HEK293T (cell line): ENCODE data around the gene GAB2.

Experiments
- CTCF ChIA-PET: fragments of 350-600 bp; formaldehyde crosslinking; extraction: SDS; loops from one replicate; lab custom pipeline; 2021; ENCODE audit warnings: antibody characterized with exemption, inconsistent platforms; lab: Yijun Ruan, JAX
- POLR2A ChIA-PET: fragments of 350-600 bp; formaldehyde crosslinking; extraction: SDS; loops from one replicate; lab custom pipeline; 2020; ENCODE audit warnings: antibody characterized with exemption, inconsistent platforms; lab: Yijun Ruan, JAX
- DNase-seq: peaks from one replicate; pipeline ENCODE4 v3.0.0; 2012; ENCODE audit warnings: mixed read lengths; ENCODE audit errors: extremely low spot score
- ARNT ChIP-seq: fragments of 450-650 bp; IDR thresholded peaks from 2 replicates; pipeline ENCODE4 v1.6.1; 2017; ENCODE audit warnings: mild to moderate bottlenecking
- BHLHE40 ChIP-seq: fragments of 450-650 bp; IDR thresholded peaks from 2 replicates; pipeline ENCODE4 v1.6.1; 2016; ENCODE audit warnings: mild to moderate bottlenecking, moderate library complexity, borderline replicate concordance
- CTBP1 ChIP-seq: fragments of 450-650 bp; IDR thresholded peaks from 2 replicates; pipeline ENCODE4 v1.6.1; 2016; ENCODE audit warnings: borderline replicate concordance
- ELF4 ChIP-seq: fragments of 450-650 bp; IDR thresholded peaks from 2 replicates; pipeline ENCODE4 v1.6.1; 2017; ENCODE audit warnings: antibody characterized with exemption
- FOXA1 ChIP-seq: fragments of 450-650 bp; IDR thresholded peaks from 2 replicates; pipeline ENCODE4 v1.6.1; 2016; ENCODE audit warnings: mild to moderate bottlenecking
- FOXK2 ChIP-seq: fragments of 450-650 bp; IDR thresholded peaks from 2 replicates; pipeline ENCODE4 v1.6.1; 2016; ENCODE audit warnings: mild to moderate bottlenecking
- FOXM1 ChIP-seq: fragments of 450-650 bp; IDR thresholded peaks from 2 replicates; pipeline ENCODE4 v1.6.1; 2017; ENCODE audit warnings: mild to moderate bottlenecking, borderline replicate concordance
- HDGF ChIP-seq: fragments of 450-650 bp; IDR thresholded peaks from 2 replicates; pipeline ENCODE4 v1.6.1; 2017; ENCODE audit warnings: antibody characterized with exemption, borderline replicate concordance
- L3MBTL2 ChIP-seq: fragments of 450-650 bp; conservative IDR thresholded peaks from 2 replicates; pipeline ENCODE4 v1.6.1; 2016; ENCODE audit warnings: mild to moderate bottlenecking
- LEF1 ChIP-seq: fragments of 450-650 bp; IDR thresholded peaks from 2 replicates; pipeline ENCODE4 v1.6.1; 2017; ENCODE audit warnings: mild to moderate bottlenecking, borderline replicate concordance
- NFRKB ChIP-seq: fragments of 450-650 bp; IDR thresholded peaks from 2 replicates; pipeline ENCODE4 v1.6.1; 2016; ENCODE audit warnings: mild to moderate bottlenecking, moderate library complexity
- SP1 ChIP-seq: fragments of 450-650 bp; IDR thresholded peaks from 2 replicates; pipeline ENCODE4 v1.6.1; 2017
- SUZ12 ChIP-seq: fragments of 450-650 bp; IDR thresholded peaks from 2 replicates; pipeline ENCODE4 v1.6.1; 2016; ENCODE audit warnings: mild to moderate bottlenecking
- TARDBP ChIP-seq: fragments of 450-650 bp; IDR thresholded peaks from 2 replicates; pipeline ENCODE4 v1.6.1; 2016
- ZNF384 ChIP-seq: fragments of 450-650 bp; IDR thresholded peaks from 2 replicates; pipeline ENCODE4 v1.6.1; 2016
- TF ChIP-seq, protein P1 (sequence below): fragments of 450-650 bp; IDR thresholded peaks from 2 replicates; pipeline ENCODE4 v1.6.1; 2016

The GAB2 gene

DNA sequence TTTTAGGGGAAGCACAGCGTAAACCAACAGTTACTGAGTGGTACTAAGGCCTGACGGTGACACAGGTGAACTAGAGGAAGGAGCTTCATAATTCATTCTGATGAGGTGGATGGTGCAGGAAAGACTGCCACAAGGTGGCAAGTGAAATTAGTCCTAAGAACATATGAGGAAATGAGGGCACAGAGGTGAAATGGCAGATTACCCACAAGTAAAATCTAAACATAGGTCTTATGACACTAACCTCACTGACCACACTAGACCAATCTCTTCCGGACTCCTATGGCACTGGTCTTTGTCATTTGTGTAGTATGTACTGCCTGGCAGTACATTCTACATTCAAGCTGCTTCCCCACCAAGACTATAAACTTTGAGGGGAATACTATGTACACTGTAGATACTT, 20.2 kb downstream of the GAB2 start:
- ChIA-PET POLR2A (no interaction called here), CTCF (interaction anchor here (0.6 kb wide), 1 partner anchor 60 kb away, joined by 3 read pairs; no protein-coding TSS in a partner anchor)
- DNase-seq = no peak
- TF ChIP-seq FOXA1 (no peak), SUZ12 (no peak), TARDBP (no peak), CTBP1 (no peak), LEF1 (no peak), NFRKB (no peak), SP1 (no peak), ELF4 (no peak), ZNF384 (no peak), FOXK2 (no peak)

DNA sequence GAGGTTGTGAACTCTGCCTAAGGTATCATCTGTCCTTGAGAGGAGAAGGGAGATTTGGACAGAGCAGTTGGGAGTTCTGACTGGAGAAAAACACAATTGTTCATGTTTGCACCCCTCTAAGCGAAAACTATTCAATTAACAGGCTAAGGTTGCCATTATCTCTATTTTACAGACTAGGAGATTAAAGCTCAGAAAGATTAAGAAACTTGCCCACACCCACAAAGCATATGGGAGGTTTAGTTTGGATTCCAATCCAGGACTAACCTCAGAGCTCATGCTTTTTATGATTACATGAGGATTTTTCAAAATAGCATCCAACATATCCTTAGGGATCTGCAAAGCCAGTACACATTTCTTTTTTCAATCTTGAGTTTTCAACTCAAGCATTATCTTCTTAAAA, 22.0 kb downstream of the GAB2 start:
- no peak for DNase-seq
- TF ChIP-seq SUZ12 = no peak
- no peak for TF ChIP-seq ZNF384
- no peak for TF ChIP-seq SP1
- TF ChIP-seq FOXM1 = no peak
- no peak for TF ChIP-seq BHLHE40
- POLR2A ChIA-PET = no interaction called here
- CTCF ChIA-PET = no interaction called here

DNA sequence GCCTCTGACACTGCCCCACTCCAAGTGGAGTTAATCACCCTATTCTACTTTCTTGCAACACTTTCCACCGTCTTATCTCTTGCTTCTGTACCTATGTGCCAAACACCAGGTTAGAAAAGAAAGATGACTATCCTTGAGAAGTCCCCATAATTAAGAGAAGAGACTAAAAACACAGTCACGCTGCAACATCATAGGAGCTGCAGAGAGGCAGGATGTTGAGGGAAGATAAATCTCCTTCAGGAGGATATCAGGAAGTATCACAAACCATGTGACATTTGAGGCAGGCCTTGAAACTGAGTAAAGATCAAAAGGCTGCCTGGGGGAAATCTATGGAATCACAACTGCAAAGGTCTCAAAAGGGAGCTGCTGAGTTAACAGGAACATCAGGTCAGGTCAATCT, 24.8 kb downstream of the GAB2 start:
- no peak for TF ChIP-seq ARNT
- TF ChIP-seq LEF1 = no peak
- no peak for TF ChIP-seq TARDBP
- no peak for TF ChIP-seq NFRKB
- no peak for TF ChIP-seq FOXM1
- TF ChIP-seq SP1 = no peak
- TF ChIP-seq SUZ12 = no peak
- TF ChIP-seq FOXK2 = no peak
- no peak for TF ChIP-seq BHLHE40
- no peak for TF ChIP-seq FOXA1
- DNase-seq = no peak
- ChIA-PET CTCF (interaction anchor here (0.7 kb wide), 1 partner anchor 459 kb away, joined by 5 read pairs; no protein-coding TSS in a partner anchor), POLR2A (no interaction called here)

DNA sequence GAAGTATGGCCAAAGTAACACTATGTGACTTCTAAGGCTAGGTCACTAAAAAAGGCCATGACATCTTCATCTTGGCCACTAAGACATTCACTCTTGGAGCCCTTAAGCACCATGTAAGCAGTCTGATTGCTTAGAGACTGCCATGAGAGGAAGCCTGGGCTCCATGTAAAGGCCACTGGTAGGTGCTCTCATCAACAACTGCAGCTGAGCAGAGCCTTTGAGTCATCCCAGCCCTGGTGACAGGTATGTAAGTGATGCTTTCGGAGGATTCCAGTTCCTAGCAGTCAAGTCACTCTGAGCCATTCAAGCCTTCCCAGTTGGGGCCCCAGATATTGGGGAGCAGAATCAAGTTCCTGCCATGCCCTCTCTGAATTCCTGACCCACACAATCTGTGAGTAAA, 26.2 kb downstream of the GAB2 start:
- CTCF ChIA-PET = interaction anchor here (0.6 kb wide), 1 partner anchor 12 kb away, joined by 3 read pairs; no protein-coding TSS in a partner anchor
- DNase-seq = no peak
- TF ChIP-seq FOXK2 (no peak), BHLHE40 (no peak), TARDBP (no peak), CTBP1 (no peak), FOXM1 (no peak), ZNF384 (no peak), ARNT (no peak)
- TF ChIP-seq, protein P1, sequence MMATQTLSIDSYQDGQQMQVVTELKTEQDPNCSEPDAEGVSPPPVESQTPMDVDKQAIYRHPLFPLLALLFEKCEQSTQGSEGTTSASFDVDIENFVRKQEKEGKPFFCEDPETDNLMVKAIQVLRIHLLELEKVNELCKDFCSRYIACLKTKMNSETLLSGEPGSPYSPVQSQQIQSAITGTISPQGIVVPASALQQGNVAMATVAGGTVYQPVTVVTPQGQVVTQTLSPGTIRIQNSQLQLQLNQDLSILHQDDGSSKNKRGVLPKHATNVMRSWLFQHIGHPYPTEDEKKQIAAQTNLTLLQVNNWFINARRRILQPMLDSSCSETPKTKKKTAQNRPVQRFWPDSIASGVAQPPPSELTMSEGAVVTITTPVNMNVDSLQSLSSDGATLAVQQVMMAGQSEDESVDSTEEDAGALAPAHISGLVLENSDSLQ = no peak
- POLR2A ChIA-PET = no interaction called here

DNA sequence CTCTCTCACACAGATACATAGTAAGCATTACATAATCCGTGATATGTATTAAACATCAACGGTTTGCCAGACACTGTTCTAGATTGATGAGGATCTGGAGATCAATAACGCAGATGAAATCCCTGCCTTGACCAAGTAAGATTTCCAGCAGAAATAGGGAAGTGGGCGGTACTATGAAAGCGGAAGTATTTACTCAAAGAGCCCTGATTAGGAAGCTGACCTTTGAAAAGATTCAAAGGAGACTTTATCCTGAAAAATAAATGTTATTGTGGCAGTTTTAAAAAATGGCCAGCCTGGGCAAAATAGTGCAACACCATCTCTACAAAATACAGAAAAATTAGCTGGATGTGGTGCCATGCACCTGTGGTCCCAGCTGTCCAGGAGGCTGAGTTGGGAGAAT, 26.8 kb downstream of the GAB2 start:
- TF ChIP-seq ARNT (no peak), ELF4 (no peak), NFRKB (no peak), LEF1 (no peak)
- POLR2A ChIA-PET = no interaction called here
- CTCF ChIA-PET = no interaction called here
- DNase-seq = no peak

DNA sequence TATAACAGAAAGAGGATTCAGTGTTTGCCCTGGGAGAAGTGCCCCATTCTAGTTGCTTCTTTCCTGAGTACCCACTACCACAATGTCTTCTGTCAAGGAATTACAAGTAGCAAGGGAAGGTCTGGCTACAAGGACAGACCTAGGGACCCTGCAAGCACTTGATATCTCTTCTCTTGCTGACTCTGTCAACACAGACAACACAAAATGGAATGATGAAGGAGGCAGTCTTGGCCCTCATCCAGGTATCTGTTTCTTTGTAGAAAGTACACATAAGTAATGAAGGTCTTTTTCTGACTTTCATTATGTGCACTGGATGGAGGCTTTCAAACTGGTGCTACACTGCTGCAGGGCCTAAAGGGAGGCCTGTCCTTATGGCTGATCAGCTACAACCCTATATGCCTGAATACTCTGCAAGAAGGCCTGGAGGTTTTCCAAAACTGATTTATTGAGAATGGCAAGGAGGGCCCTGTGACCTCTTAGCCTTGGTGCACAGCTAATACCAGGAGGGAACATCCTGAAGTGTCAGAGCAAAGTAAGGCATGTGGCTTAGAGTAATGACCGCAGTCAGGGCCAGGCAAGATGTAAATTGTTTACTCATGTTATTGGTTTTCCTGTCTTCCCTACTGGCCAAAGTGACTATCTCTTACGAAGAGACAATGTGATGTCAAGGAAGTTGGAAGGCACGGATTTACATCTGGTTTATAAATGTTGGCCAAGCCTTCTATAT, 31.2 kb downstream of the GAB2 start:
- ChIA-PET CTCF (no interaction called here), POLR2A (no interaction called here)
- DNase-seq = no peak
- TF ChIP-seq FOXM1 (no peak), FOXK2 (no peak), FOXA1 (no peak), NFRKB (no peak), ARNT (no peak), BHLHE40 (no peak), LEF1 (no peak), ZNF384 (no peak), SUZ12 (no peak), SP1 (no peak), ELF4 (no peak), HDGF (no peak), L3MBTL2 (no peak), CTBP1 (no peak), TARDBP (no peak)
- TF ChIP-seq, protein P1 = no peak

DNA sequence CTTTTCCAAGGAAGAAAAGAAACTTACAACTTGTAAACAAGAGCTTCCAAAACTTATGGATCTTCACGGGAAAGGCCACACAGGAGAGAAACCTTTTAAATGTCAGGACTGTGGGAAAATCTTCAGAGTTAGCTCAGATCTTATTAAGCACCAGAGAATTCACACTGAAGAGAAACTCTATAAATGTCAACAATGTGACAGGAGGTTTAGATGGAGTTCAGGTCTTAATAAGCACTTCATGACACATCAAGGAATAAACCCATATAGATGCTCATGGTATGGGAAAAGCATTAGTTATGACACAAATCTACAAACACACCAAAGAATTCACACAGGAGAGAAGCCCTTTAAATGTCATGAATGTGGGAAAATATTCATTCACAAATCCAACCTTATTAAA, 32.4 kb downstream of the GAB2 start:
- DNase-seq = no peak
- ChIA-PET CTCF (no interaction called here), POLR2A (no interaction called here)
- TF ChIP-seq NFRKB (no peak), HDGF (no peak), SP1 (no peak), ARNT (no peak), SUZ12 (no peak), ELF4 (no peak), TARDBP (no peak), ZNF384 (no peak), LEF1 (no peak), BHLHE40 (no peak), FOXA1 (no peak)
- TF ChIP-seq, protein P1 = no peak
